ENCODE data around the gene MAPKAP1.

MAPKAP1 gene

DNA sequence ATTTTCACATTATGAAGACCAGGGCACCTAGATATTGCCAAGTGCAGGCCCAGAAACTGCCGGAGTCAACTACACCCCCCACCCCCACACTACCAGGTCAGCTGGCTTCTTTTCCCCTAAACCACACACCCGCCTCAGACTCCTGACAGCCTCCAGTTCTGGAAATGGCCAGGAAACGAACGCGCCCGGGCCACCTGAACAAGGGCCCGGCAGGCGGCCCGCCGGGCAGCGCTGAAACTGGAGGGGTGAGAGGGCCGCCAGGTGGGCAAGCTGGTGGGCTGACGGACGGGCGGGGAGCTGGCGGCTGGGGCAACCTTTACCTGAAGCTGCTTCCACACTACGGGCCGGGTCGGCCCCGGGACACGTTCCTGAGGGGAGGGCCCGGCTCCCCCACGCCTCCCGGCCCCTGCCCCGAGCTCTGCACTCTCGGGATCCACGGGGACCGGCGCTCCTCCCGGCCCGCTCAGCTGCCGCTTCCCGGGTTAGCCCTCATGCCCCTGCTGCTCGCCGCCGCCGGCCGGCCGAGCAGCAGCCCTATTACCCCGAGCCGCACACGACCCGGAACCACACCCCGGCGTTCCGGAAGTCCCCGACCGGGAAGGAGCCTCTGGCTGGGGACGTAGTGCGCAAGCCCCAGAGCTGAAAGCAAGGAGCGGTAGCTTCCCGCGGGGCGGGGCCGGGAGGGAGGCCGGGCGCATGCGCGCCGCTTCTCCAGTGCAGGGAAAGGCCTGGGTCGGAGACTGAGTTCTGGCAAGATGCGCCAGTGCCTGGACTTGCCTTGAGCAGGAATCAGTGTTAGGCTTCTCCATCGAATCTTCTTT, at the start of gene MAPKAP1:
Gene MAPKAP1, minus strand, starts transcription at position 558 of the 821 bp plus-strand sequence. CDS start 34,634 bp downstream, outside the sequence.
- peak; percentile 54 to 99 (median 93) for DNase-seq

DNA sequence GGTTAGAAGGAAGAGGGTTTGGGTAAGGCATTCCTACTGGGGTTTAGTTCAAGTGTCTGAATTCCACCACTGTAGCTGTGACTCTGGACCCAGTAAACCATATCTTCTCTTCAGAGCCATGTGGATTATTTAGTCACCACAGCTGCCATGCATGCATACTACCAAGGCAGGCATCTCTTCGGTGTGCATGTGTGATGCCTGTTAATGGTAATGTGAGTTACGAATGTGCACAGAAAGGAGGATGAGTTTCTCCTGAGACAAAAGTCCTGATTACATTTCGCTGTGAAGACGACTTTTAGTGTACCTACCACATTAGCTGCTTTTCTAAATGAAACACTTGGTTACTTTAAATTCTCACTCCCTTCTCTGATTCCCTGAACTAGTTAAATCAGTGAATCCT, 49.5 kb upstream of the MAPKAP1 start:
- no peak for DNase-seq

DNA sequence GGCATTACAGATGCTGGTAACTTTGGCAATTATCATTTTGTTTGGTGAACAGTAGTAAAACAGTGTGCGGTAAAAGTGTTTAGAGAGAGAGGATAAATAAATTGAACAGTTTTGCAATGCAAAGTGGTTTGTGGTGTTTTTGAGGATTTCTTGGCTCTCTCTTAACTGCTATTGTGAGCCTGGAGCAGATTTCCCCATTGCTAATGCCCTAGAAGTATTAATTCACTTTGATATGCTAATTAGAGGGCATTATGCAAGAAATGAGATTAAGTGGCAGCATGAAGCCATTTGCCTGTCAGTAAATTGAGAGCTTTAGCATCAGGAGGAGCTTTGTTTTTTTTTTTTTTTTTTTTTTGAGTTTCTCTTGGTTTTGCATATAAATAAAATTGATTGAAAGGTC, 48.3 kb upstream of the MAPKAP1 start:
- peak in 1 of 51 donors; percentile 7 for DNase-seq

DNA sequence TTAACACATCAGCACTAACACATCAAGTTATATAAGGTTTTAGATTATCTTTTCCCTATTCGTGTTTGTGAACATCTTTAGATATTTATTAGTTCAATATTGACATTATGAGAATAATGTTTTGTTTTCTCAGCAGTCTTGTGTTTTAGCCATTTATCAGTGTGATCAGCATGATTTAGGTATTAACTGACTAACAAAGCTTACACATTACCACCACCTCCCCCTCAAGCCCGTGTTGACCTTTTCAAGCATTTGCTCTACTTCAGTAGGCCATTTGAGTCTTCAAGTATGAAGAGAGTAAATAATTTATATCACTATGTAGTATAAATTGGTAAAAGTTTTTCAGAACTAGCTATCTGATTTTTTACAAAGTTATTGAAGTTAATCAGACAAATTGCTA, 47.1 kb upstream of the MAPKAP1 start:
- no peak for DNase-seq

DNA sequence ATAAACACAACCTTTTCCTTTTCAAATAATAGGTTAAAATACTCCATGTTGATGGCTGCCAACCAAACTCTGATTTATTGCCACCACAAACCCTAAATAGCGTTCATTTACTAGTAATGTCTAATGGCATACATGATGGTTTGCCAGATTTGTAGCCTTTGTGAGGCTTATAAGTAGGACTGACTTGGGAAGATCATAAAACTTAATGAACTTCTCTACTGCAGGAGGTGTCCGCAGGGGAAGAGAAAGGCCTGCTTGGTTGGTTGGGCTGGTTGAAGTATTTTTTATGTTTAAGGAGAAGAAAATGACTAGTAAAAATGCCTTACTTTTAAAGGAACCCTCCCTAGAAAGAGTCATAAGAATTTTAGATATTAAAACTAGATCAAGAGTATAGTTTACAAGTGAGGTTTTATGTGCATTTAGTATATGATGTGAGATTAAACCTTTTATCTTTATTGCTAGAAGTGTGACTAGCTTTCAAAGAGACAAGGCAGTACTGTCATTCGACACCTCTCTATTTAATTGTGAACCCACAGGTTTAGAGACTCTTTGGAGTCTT, 45.1 kb upstream of the MAPKAP1 start:
- no peak for DNase-seq

DNA sequence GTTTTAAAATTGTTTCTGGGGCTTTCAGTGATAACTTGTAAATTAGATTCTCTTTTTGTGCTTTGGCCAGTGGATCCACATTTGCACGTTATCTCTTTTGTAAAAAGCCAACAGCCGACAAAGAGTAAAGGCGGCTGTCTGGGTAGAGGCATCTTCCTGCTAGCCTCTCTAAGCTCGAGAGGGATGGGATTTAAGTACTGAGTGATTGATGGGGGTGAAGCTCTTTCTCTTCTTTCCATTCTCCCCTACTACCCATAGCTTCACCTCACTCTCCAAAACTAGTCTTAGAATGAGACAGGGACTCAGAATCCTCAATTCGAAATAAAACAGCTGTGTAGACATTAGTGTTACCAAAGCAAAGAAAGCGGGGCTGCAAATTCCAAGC, 43.6 kb upstream of the MAPKAP1 start:
- DNase-seq = peak in 1 of 51 donors; percentile 33

DNA sequence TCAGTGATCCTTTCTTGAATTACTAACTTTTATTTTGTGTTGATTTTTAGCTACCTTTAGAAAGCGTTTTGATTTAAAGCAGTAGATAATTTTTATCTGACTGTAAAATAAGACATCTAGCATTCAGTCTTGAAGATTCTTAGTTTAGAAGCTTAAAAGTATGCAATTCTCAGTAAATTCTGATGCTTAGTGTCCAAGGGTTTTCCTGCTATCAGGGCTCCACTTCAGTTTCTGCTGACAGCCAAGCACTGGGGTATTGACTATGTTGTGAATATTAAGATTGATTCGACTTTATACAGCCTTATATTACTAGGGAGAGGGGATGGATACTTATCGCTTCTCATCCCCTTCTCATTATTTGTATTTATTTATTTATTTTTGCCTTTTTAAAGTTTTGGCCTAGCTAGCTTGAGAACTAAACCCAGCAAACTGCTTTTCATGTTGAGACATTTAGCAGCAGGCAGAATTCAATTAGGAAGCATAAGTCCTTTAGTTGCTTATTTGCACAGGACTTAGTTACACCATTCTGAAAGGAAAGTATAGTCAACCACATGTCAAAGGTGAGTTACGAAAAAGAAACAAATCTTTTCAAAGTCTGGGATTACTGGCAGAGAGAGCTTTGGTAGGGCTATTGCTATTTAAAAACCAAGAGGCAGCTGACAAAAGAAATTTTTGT, 43.1 kb upstream of the MAPKAP1 start:
- no peak for DNase-seq

DNA sequence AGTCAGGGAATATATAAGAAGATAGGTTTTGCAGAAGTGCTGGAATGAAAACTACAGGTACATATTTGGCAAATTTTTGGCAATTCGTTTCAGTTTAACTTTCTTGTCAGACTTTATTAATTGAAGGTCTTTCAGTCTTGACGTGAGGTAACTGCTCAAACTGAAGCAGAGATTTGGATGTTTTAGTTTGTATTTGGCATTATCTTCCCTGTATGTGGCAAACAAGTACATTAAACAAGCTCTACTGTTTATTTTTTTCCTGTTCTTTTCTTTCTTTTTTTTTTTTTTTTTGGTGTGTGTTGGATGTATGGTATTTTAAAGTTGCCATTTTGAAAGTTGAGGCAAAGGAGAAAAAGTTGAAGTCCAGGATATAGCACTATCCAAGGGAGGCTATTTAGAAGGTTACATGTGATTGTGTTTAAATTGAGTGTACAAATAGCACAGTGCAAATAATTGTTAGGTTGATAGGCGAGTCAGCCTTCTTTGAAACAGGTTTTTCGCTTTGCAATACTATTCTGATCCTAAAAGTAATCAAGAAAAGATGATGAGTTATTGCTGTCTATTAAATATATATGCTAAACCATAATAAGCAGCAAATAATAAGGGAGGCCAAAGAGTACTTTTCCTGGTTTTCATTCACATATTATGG, 42.4 kb upstream of the MAPKAP1 start:
- no peak for DNase-seq

DNA sequence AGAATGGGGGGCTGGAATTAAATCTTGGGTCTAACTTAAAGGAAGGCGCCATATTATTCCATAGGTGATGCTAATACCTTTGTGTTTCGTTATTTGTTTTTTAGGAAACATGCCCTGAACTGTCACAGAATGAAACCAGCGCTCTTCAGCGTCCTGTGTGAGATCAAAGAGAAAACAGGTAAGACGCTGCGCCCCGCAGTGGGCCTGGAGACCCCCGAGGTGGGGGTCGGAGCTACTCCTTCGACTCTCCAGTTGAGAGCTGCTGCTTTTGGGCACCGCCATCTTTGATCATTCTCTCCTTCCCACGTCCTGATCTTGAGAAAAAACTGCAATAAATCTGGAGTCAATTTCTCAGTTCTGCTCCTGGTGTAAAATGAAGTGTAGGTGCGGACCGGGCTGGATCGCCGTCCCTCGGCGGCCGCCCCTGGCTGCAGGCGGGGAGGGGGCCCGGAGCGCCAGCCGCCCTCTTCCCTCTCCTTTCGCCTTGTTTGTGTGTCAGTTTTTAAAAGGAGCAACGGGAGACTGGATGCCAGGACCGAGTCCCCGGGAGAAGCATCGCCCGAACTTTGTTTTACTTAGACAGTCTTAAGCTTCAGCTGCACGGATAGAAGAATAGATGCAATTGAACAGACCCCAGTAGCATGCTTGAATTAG, 41.6 kb upstream of the MAPKAP1 start:
- DNase-seq = peak in 7 of 51 donors; percentile 6 to 44 (median 9)

DNA sequence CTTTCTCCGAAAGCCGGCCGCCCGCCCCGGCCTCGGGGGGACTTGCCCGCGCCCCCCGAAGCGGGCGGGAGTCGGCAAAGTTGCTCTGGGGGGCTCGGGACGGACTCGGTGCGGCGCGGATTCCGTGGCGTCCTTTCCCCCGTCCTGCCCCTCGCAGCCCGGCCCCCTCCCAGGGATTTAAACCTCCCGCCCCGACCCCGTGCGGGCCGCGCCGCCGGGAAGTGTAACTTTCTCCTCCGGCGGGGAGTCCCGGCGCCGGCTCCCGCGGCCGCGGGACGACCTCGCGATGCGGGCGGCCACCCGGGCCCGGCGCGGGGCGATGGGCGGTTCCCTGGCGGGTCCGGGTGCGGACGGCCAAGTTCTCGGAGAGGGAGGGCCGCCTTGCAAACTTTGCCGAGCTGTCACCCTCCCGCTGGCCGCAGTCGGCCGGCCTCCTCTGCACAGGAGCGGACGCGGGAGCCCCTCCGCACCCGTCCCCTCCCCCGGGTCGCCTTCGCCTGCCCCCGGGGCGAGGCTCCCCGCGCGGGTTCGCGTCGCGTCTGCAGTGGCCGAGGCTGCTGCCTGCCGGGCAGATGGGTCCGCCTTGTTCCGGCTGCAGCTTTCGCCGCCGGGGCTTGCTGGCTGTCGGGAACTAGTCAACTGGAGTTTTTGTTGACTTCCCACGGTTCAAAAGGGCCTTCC, 40.9 kb upstream of the MAPKAP1 start:
- DNase-seq = peak in 17 of 51 donors; percentile 9 to 51 (median 40)

DNA sequence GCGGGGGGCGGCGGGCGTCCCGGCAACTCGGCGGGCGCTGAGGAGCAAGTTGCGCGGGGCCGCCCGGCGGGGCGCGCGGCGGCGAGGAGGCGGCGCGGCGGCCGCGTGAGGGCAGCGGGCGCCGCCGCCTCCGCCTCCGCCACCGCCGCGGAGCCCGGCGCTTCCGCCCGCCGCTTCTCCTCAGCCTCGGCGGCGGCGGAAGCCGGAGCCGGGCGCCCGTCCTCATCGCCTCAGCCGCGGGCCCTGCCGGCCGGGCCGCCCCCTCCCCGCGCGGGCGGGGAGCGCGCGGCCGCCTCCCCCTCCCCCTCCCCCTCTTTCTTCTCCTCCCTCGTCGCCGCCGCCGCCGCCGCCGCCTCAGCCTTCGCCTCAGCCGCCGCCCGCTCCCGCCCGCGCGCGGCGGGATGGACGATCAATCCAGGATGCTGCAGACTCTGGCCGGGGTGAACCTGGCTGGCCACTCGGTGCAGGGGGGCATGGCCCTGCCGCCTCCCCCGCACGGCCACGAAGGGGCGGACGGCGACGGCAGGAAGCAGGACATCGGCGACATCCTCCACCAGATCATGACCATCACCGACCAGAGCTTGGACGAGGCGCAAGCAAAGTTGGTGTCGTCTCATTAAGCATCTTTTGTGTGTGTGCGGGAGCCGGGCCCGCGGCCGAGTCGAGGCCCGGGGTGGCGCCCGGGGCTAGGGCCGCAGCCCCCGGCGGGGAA, 40.2 kb upstream of the MAPKAP1 start, which contains the start of gene PBX3:
Gene PBX3, plus strand, starts transcription at position 321 of the 712 bp plus-strand sequence.
- DNase-seq = peak in 30 of 51 donors; percentile 10 to 63 (median 40)

DNA sequence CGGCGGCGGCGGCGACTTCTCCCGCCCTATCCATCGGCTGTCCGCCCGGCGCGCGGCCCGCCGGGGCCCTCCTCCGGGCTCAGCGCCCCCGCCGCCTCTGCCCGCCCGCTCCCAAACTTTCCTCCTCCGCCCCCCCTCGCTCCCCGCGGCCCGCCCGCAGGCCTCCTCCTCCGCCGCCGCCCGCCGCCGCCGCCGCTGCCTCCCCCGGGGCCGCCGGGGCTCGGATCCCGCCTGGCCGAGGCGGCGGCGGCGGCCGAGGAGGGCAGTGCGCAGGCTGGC, 39.7 kb upstream of the MAPKAP1 start:
- DNase-seq = no peak

DNA sequence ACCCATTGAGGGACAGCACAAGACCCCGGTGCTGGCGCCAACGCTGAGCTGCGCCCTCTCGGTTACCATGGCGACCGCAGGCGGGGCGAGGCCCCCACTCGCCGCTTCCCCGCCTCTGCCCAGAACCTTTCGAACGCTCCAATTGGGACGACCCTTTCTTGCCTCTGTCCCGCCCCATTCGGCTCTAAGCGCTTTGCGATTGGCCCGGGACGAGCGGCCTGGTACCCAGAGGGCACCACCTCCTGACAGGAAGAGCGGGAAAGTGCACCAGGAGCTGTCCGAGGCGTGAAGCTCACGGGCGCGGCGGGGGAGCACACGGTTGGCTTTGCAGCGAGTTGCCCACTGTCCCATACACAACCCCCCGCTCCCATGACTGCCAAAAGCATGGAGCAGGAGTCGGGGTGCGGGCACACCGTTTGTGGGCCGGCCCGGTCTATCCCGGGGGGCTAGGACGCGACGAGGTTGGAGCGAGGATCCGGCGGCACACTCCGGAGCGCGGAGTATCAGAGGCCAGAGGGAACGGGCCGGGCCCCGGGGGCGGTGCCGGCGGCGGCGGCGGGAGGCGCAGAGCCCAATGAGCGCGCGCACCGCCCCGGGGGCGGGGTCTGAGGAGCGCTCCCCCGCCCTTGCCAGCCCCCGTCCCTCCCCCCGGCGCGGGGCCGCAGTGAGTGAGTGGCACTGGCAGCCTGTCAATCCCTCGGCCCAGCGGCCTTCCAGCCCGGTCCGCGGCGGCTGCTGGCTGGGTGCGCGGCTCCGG, 39.2 kb upstream of the MAPKAP1 start:
- DNase-seq = peak in 50 of 51 donors; percentile 60 to 97 (median 88)

DNA sequence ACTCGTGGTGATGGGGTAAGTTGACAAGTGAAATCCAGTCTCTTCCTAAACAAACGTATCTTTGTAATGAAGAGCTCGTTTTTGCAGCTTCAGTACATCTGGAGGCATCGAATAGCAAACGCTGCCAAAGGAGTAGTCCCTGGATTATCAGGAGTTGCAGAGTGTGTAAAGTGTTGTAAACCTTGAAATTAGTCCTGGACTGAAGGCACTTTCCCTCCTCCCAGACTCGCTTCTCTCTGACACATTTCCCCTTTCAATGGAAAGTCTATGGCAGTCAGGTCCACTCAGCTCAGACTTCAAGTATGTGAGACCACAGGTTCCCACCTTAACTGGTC, 38.6 kb upstream of the MAPKAP1 start:
- DNase-seq = no peak

DNA sequence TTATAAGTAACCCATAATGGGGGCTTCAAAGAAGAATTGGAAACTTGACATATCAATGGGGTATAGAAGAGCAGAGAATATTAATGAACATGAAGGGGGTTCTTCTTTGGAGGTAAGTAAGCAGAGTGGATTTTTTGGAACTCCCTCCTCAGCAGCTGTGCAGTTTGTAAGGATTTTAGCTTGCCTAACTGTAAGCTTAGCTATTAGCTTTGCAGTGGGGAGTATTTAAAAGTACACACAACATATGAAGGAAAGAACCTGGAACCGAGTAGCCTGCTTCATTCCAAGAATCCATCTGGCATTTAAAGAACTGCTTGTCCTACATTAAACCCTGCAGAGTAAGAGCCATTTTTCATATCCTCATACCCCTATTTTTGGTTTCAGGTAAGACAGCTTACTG, 38.0 kb upstream of the MAPKAP1 start:
- DNase-seq = no peak

DNA sequence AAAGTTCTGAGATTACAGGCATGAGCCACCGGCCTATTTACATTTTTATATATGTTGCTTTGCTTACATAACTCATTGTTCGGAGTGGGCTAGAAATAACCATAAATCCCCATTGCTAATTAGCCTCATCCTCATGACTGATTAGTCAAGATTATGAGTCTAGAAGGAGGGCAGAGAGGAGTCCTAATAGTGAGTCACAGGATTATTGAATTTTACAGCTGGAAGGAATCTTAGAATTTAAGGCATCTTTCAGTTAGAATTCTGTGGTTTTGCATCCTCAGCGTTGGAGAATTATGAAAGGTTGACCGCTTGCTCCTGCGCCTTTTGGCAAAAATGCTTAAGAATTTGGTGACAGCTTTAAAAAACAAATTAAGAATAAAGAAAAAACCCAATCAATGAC, 37.6 kb upstream of the MAPKAP1 start:
- DNase-seq = no peak

DNA sequence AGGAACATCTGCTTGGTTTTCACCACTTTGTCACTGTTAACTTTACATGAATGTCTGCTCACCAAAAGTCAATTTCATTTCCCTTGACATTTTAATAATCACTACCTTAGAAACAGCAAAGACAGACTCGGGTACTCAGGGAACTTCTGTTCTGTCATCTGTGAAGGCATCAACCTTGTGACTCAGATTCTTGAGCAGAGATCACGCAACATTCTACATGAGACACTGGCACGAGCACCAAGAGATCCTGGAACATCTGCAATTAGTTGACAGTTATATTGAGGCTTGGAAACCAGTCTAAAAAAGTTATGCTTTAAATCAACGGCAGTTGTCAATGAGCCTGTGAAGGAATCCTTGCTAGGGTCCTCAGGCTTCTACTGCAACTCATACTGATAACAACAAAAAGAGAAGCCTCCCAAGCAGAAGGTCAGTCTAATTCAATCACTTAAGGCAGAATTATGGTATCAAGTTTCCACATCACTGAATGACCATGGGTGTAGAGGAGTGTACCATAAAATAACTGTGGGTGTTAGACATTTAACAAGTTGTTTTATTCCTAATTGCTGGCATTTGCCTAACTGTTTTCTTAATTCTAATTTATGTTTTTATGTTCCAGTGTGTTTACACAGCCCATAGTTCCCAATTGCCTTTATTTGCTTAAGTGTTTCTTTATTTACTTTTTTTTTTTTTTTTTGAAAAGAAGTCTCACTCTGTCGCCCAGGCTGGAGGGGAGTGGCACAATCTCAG, 36.8 kb upstream of the MAPKAP1 start:
- DNase-seq = no peak

DNA sequence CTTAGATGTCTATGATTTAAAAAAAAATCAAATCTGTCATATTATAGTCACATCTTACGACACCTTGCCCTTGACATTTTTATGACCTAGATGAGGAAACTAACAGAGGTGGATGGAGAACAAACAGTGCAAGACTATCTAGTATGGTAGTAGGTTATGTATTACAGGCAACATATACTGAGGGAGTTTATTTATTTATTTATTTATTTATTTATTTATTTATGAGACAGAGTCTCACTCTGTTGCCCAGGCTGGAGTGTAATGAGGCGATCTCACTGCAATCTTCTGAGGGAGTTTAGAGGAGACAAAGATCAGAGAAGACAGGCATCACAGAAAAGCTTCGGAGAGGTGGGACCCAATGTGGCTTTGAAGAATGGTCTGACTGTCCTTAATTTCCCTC, 35.6 kb upstream of the MAPKAP1 start:
- no peak for DNase-seq

DNA sequence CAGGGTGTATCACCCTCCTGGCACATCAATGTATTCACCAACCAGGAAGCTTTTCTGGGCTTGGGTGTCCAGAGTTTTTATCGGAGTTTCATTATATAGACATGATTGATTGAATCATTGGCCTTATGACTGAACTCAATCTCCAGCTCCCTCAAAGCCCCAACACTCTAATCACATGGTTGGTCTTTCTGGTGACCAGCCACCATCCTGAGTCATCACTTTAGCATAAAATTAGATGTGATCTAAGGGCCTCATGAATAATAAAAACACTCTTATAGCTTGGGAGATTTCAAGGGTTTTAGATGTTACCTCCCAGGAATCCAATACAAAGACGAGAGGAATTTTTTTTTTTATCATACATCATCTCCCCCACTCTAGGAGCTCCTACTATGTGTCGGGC, 32.4 kb upstream of the MAPKAP1 start:
- DNase-seq = no peak

Measured in hypothalamus (tissue), 51 donors.